ENCODE data around the gene HTR7. TPM values are rescaled to one million over a fixed set of nuclear protein-coding genes. Genes with fewer than 3 reads are reported as not detected.

Gene HTR7
- total RNA-seq, 1 donor from 2014 or later, result 2.3 TPM

GRCh38 chr10:90779548-90779947 lies 78.3 kb downstream of the HTR7 start:
- no peak overlapping the region for H3K4me3 Mint-ChIP-seq
- H3K36me3 Mint-ChIP-seq, result no peaks in the 10 kb centered on the region
- H3K27me3 Mint-ChIP-seq, result peaks cover 2% of the 10 kb centered on the region
- no peak overlapping the region for H3K27ac Mint-ChIP-seq
- no peaks in the 10 kb centered on the region for H3K9me3 Mint-ChIP-seq
- no peak for DNase-seq (ENCODE audit: extremely low spot score, unreplicated experiment)
- peaks cover 12% of the 10 kb centered on the region for H3K4me1 Mint-ChIP-seq (ENCODE audit: unreplicated experiment)
- TF ChIP-seq CTCF (conservative IDR thresholded peaks at IDR 0.05), result peak; percentile 53

- H3K9me3 Mint-ChIP-seq, result no peaks in the 10 kb centered on the region
- peaks cover 12% of the 10 kb centered on the region for H3K4me1 Mint-ChIP-seq (ENCODE audit: unreplicated experiment)
- no peak for DNase-seq (ENCODE audit: extremely low spot score, unreplicated experiment)
- H3K4me3 Mint-ChIP-seq, result no peak overlapping the region
- H3K27ac Mint-ChIP-seq, result no peak overlapping the region
- no peak for TF ChIP-seq CTCF (conservative IDR thresholded peaks at IDR 0.05)
- no peaks in the 10 kb centered on the region for H3K36me3 Mint-ChIP-seq
- peaks cover 3% of the 10 kb centered on the region for H3K27me3 Mint-ChIP-seq
These were observed 80.2 kb downstream of the HTR7 start for GRCh38 chr10:90777621-90778020.

GRCh38 chr10:90775351-90776028 lies 82.3 kb downstream of the HTR7 start:
- DNase-seq (ENCODE audit: extremely low spot score, unreplicated experiment), result no peak
- no peaks in the 10 kb centered on the region for H3K36me3 Mint-ChIP-seq
- no peaks in the 10 kb centered on the region for H3K9me3 Mint-ChIP-seq
- no peak for TF ChIP-seq CTCF (conservative IDR thresholded peaks at IDR 0.05)
- H3K27ac Mint-ChIP-seq, result no peak overlapping the region
- H3K27me3 Mint-ChIP-seq, result peaks cover 3% of the 10 kb centered on the region
- H3K4me3 Mint-ChIP-seq, result no peak overlapping the region
- peaks cover 12% of the 10 kb centered on the region for H3K4me1 Mint-ChIP-seq (ENCODE audit: unreplicated experiment)

- H3K9me3 Mint-ChIP-seq, result no peaks in the 10 kb centered on the region
- no peak for TF ChIP-seq CTCF (conservative IDR thresholded peaks at IDR 0.05)
- H3K27me3 Mint-ChIP-seq, result peaks cover 16% of the 10 kb centered on the region
- no peak overlapping the region for H3K4me3 Mint-ChIP-seq
- no peak for DNase-seq (ENCODE audit: extremely low spot score, unreplicated experiment)
- no peak overlapping the region for H3K27ac Mint-ChIP-seq
- H3K4me1 Mint-ChIP-seq (ENCODE audit: unreplicated experiment), result no peaks in the 10 kb centered on the region
- no peaks in the 10 kb centered on the region for H3K36me3 Mint-ChIP-seq
These were observed 87.6 kb downstream of the HTR7 start for GRCh38 chr10:90769946-90770841.

- no peak overlapping the region for H3K4me3 Mint-ChIP-seq
- H3K36me3 Mint-ChIP-seq, result no peaks in the 10 kb centered on the region
- no peak for DNase-seq (ENCODE audit: extremely low spot score, unreplicated experiment)
- no peaks in the 10 kb centered on the region for H3K4me1 Mint-ChIP-seq (ENCODE audit: unreplicated experiment)
- H3K27ac Mint-ChIP-seq, result no peak overlapping the region
- TF ChIP-seq CTCF (conservative IDR thresholded peaks at IDR 0.05), result peak; percentile 88
- peaks cover 36% of the 10 kb centered on the region for H3K27me3 Mint-ChIP-seq
- H3K9me3 Mint-ChIP-seq, result no peaks in the 10 kb centered on the region
These were observed 106.5 kb downstream of the HTR7 start for GRCh38 chr10:90751107-90751997.
